Uterus (tissue), 4 donors: ENCODE results near the gene PRKAG2. TPM values are rescaled to one million over a fixed set of nuclear protein-coding genes. Genes with fewer than 3 reads are reported as not detected.

Experiments
- DNase-seq, 2 donors: peaks; one replicate each; pipeline ENCODE4 v3.0.0-alpha.2; 2019 to 2020
- H3K27ac ChIP-seq, 2 donors: fragments of 200-600 bp; sonication (generic); 1 replicate in 1 of 2; 2 replicates in 1 of 2; pipeline ENCODE4 v1.5.1; 2016 to 2018
- H3K27me3 ChIP-seq, 2 donors: fragments of 200-600 bp; sonication (generic); one replicate each; pipeline ENCODE4 v1.5.1; 2018 to 2019; ENCODE audit warnings: control low read depth in 1 of 2
- H3K36me3 ChIP-seq, 2 donors: fragments of 200-600 bp; sonication (generic); one replicate each; pipeline ENCODE4 v1.5.1; 2019; ENCODE audit warnings: control low read depth in 1 of 2
- H3K4me1 ChIP-seq, 2 donors: fragments of 200-600 bp; sonication (generic); one replicate each; pipeline ENCODE4 v1.5.1; 2018 to 2019; ENCODE audit warnings: control low read depth in 1 of 2
- H3K4me3 ChIP-seq, 2 donors: fragments of 200-600 bp; sonication (generic); 1 replicate in 1 of 2; 2 replicates in 1 of 2; pipeline ENCODE4 v1.5.1; 2018 to 2019; ENCODE audit warnings: mild to moderate bottlenecking in 1 of 2
- H3K9me3 ChIP-seq, 2 donors: fragments of 200-600 bp; sonication (generic); one replicate each; pipeline ENCODE4 v1.5.1; 2019; ENCODE audit warnings: control low read depth in 1 of 2
- CTCF ChIP-seq, 4 experiments: fragments of 200-600 bp in 2 of 4; fragments of 450-650 bp in 2 of 4; sonication (generic) in 2 of 4; IDR thresholded peaks; one replicate each; pipeline ENCODE4 v1.5.1; 2016 to 2019; ENCODE audit warnings: antibody characterized with exemption in 4 of 4, mild to moderate bottlenecking in 2 of 4, moderate library complexity in 1 of 4
- POLR2A ChIP-seq, 2 donors: fragments of 450-650 bp; IDR thresholded peaks; one replicate each; pipeline ENCODE4 v1.6.1; 2016; ENCODE audit warnings: antibody characterized with exemption in 2 of 2, mild to moderate bottlenecking in 1 of 2, moderate library complexity in 1 of 2
- intact Hi-C: fragments of 100-400 bp; cut with DNase I; formaldehyde crosslinking; loops from one replicate; pipeline ENCODE4 v1.15.1; 2023; ENCODE audit warnings: low total_unique reads
- total RNA-seq, 4 donors: library from RNA; depleted of rRNA in 3 of 4; stranded (reverse); fragments of >200 nt in 3 of 4; gene quantifications; one replicate each; pipeline versions ENCODE4 v1.1.0 to v1.2.4, GENCODE V29; 2014 to 2023
- donor health status: DM: yes; HTN: yes; CAD: no.

The PRKAG2 gene
- total RNA-seq, 4 donors from 2014 or later: 15.1 to 66.2 (median 33.6) TPM

- no peak for DNase-seq
- Histone ChIP-seq H3K9me3 (no peaks in the 10 kb centered on the region), H3K27ac (no peak overlapping the region), H3K4me3 (no peak overlapping the region), H3K36me3 (no peaks in the 10 kb centered on the region), H3K4me1 (peaks cover 0 to 8% of the 10 kb centered on the region in 2 donors), H3K27me3 (no peaks in the 10 kb centered on the region)
- TF ChIP-seq POLR2A (IDR thresholded peaks at IDR 0.05): no peak
- no peak for TF ChIP-seq CTCF (IDR thresholded peaks at IDR 0.05)
- intact Hi-C loops: no loop called here
Measured at GRCh38 chr7:151866028-151866427, 10.9 kb downstream of the PRKAG2 start.

DNA sequence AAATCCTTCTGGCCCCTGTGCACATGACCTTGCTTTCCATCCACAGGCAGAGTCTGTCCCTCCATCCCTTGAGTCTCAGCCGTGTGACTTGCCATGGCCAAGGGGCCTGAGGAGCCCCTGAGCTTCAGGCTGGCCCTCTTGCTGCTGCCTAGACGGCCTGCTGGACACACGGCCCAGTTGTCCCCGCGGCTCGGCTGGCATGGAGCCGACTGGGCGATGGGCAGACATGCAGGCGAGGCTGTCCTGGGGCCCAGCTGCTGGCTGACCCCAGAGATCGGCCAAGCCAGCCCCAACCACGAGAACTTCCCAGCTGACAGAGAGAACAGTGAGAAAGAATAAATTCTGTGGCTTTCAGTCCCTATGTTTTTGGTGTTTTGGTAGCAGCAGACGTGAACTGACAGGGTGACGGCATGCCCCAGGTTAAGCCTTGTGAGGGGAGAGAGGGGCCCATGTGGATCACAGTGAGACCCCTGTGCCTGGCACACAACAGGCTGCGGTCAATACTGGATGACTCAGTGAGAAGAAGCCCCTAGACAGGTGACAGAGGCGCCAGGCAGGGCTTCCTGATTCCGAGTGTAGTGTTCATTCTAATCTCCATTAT, 11.7 kb downstream of the PRKAG2 start:
- no peak overlapping the region for H3K4me3 ChIP-seq
- no peaks in the 10 kb centered on the region for H3K27me3 ChIP-seq
- DNase-seq: no peak
- H3K4me1 ChIP-seq: peaks cover 0 to 8% of the 10 kb centered on the region in 2 donors
- TF ChIP-seq POLR2A (IDR thresholded peaks at IDR 0.05): no peak
- no peak for TF ChIP-seq CTCF (IDR thresholded peaks at IDR 0.05)
- H3K36me3 ChIP-seq: no peaks in the 10 kb centered on the region
- H3K27ac ChIP-seq: no peak overlapping the region
- H3K9me3 ChIP-seq: no peaks in the 10 kb centered on the region
- intact Hi-C loops: no loop called here

DNA sequence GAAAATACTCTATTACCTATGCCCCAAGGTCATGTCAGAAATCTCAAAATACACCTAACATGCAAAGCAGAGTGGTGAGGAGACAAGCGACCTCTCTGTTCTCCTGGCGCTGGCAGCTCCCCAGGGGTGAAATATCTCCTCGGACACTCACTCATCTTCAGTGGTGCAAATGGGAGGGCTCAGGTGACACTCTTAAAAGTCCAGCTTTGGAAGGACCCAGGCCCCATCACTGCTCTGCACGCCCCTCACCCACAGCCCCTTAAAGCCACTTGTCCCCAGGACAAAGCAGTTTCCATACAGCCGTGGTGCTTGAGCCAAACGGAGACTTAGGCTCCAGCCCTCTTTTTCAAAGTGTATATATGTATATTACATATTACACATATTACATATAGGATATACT, 12.4 kb downstream of the PRKAG2 start:
- no peaks in the 10 kb centered on the region for H3K9me3 ChIP-seq
- intact Hi-C loops: no loop called here
- no peak for DNase-seq
- no peaks in the 10 kb centered on the region for H3K27me3 ChIP-seq
- TF ChIP-seq CTCF (IDR thresholded peaks at IDR 0.05) (no peak), POLR2A (IDR thresholded peaks at IDR 0.05) (no peak)
- H3K36me3 ChIP-seq: no peaks in the 10 kb centered on the region
- no peak overlapping the region for H3K4me3 ChIP-seq
- H3K27ac ChIP-seq: no peak overlapping the region
- peaks cover 0 to 7% of the 10 kb centered on the region in 2 donors for H3K4me1 ChIP-seq

- no peak for DNase-seq
- intact Hi-C loops: no loop called here
Measured at GRCh38 chr7:151864081-151864480, 12.8 kb downstream of the PRKAG2 start.

More at GRCh38 chr7:151864081-151864480, 12.8 kb downstream of the PRKAG2 start:
- Histone ChIP-seq H3K9me3 (no peaks in the 10 kb centered on the region), H3K4me3 (no peak overlapping the region), H3K4me1 (peaks cover 0 to 2% of the 10 kb centered on the region in 2 donors), H3K36me3 (no peaks in the 10 kb centered on the region), H3K27ac (no peak overlapping the region), H3K27me3 (no peaks in the 10 kb centered on the region)
- TF ChIP-seq POLR2A (IDR thresholded peaks at IDR 0.05) (no peak), CTCF (IDR thresholded peaks at IDR 0.05) (no peak)
